Measurements from ENCODE around the gene DRICH1.
"Not testable (repeated sequence)": the region's sequence is repeated elsewhere in the genome, so short reads cannot be mapped to it uniquely, and the experiment has no call there.

Gene DRICH1

DNA sequence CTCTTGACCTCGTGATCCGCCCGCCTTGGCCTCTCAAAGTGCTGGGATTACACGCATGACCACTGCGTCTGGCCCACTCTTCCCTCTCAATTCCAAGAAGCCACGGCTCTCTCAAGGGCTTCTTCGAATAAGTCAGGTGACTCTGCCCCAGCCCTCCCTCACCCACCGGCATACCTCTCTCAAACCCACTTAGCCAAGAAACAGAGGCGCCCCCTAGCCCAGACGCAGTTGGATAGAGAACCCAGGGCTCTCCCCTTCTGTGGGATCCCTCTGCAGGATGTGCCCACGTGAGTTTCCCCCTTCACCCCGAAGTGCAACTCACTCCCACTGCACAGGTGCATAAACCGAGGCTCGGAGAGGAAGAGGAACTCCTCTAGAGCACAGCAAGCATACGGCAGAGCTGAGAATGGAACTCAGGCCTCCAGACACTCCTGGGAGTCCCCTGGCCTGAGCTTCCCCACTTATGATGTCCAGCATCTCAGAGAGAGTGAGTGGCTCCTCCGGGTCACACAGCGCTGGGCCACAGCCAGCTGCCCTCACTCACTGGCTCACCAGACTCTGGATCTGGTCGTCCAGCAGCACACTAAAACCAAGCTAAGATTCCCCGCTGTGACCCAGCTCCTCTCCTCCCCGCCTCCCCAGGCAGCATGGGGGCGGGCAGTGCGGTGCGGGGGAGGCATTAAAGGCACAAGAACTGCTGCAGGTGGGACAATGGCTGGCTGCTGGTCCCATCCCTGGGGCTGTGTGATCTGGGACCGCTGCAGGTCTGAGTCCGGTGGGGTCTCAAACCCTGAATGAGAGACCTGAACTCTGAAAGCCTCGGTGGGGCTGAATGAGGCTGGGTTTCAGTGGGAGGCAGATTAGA lies 41.9 kb upstream of the DRICH1 start:
- H3K9me2 ChIP-seq (replicated peaks; ENCODE audit: insufficient read depth, low read length) = no peaks in the 10 kb centered on the region
- H4K20me1 ChIP-seq (ENCODE audit: low read depth, low read length) = no peaks in the 10 kb centered on the region
- no peaks in the 10 kb centered on the region for H3K27me3 ChIP-seq (ENCODE audit: low read length)
- TF ChIP-seq, protein P1, sequence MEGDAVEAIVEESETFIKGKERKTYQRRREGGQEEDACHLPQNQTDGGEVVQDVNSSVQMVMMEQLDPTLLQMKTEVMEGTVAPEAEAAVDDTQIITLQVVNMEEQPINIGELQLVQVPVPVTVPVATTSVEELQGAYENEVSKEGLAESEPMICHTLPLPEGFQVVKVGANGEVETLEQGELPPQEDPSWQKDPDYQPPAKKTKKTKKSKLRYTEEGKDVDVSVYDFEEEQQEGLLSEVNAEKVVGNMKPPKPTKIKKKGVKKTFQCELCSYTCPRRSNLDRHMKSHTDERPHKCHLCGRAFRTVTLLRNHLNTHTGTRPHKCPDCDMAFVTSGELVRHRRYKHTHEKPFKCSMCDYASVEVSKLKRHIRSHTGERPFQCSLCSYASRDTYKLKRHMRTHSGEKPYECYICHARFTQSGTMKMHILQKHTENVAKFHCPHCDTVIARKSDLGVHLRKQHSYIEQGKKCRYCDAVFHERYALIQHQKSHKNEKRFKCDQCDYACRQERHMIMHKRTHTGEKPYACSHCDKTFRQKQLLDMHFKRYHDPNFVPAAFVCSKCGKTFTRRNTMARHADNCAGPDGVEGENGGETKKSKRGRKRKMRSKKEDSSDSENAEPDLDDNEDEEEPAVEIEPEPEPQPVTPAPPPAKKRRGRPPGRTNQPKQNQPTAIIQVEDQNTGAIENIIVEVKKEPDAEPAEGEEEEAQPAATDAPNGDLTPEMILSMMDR (IDR thresholded peaks at IDR 0.05; ENCODE audit: insufficient read depth, low read length, poor library complexity, severe bottlenecking) = no peak
- no peak for TF ChIP-seq EZH2phosphoT487 (conservative IDR thresholded peaks at IDR 0.05; ENCODE audit: low read length)
- no peaks in the 10 kb centered on the region for H3K79me2 ChIP-seq (ENCODE audit: insufficient read depth, low read length)
- no peak overlapping the region for H3K9ac ChIP-seq (ENCODE audit: low read length)
- H3K9me3 ChIP-seq (ENCODE audit: insufficient read depth, low read length) = no peaks in the 10 kb centered on the region
- H3F3A ChIP-seq (ENCODE audit: insufficient read depth) = no peaks in the 10 kb centered on the region
- no peak overlapping the region for H3K4me3 ChIP-seq (ENCODE audit: insufficient read depth, low read length, poor library complexity, severe bottlenecking)
- H3K27ac ChIP-seq (ENCODE audit: low read depth, low read length) = no peak overlapping the region
- no peak overlapping the region for H2AFZ ChIP-seq (ENCODE audit: low read depth, low read length, severe bottlenecking)
- no peaks in the 10 kb centered on the region for H3K36me3 ChIP-seq (ENCODE audit: low read length)
- H3K4me2 ChIP-seq (ENCODE audit: low read depth, low read length, poor library complexity, severe bottlenecking) = no peak overlapping the region

DNA sequence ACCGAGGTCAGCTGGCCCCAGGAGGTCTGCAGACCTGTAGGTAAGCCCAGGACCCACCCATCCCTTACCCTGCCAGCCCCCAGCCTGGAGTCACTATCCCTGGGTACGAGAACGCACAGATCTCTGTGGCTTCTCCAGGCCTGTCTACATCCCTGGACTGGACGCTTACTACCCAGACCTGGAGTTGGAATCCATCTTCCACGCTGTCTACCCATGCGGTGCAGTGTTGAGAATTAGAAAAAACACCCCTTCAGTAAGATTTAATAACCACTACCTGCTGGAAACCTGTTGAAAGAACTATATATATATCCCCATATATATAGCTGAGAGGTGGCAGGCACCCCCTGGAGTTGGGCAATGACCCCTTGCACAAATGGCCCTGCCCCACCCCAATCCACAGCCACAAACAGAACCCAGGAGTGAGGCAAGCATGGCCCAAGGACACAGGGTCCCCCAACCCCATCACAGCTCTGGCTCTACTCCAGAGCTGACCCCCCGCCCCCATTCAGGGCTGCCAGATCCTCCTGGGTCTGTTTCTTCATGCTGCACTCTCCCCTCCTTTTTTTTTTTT lies 41.0 kb upstream of the DRICH1 start:
- no peak overlapping the region for H3K4me2 ChIP-seq (ENCODE audit: low read depth, low read length, poor library complexity, severe bottlenecking)
- H3K9me3 ChIP-seq (ENCODE audit: insufficient read depth, low read length) = no peaks in the 10 kb centered on the region
- no peaks in the 10 kb centered on the region for H3K36me3 ChIP-seq (ENCODE audit: low read length)
- no peaks in the 10 kb centered on the region for H3K79me2 ChIP-seq (ENCODE audit: insufficient read depth, low read length)
- TF ChIP-seq, protein P1 (IDR thresholded peaks at IDR 0.05; ENCODE audit: insufficient read depth, low read length, poor library complexity, severe bottlenecking) = no peak
- TF ChIP-seq EZH2phosphoT487 (conservative IDR thresholded peaks at IDR 0.05; ENCODE audit: low read length) = no peak
- H3K27me3 ChIP-seq (ENCODE audit: low read length) = no peaks in the 10 kb centered on the region
- H3K9ac ChIP-seq (ENCODE audit: low read length) = no peak overlapping the region
- H3K4me3 ChIP-seq (ENCODE audit: insufficient read depth, low read length, poor library complexity, severe bottlenecking) = no peak overlapping the region
- no peaks in the 10 kb centered on the region for H4K20me1 ChIP-seq (ENCODE audit: low read depth, low read length)
- H2AFZ ChIP-seq (ENCODE audit: low read depth, low read length, severe bottlenecking) = no peak overlapping the region
- no peak overlapping the region for H3K27ac ChIP-seq (ENCODE audit: low read depth, low read length)
- no peaks in the 10 kb centered on the region for H3F3A ChIP-seq (ENCODE audit: insufficient read depth)
- H3K9me2 ChIP-seq (replicated peaks; ENCODE audit: insufficient read depth, low read length) = no peaks in the 10 kb centered on the region

DNA sequence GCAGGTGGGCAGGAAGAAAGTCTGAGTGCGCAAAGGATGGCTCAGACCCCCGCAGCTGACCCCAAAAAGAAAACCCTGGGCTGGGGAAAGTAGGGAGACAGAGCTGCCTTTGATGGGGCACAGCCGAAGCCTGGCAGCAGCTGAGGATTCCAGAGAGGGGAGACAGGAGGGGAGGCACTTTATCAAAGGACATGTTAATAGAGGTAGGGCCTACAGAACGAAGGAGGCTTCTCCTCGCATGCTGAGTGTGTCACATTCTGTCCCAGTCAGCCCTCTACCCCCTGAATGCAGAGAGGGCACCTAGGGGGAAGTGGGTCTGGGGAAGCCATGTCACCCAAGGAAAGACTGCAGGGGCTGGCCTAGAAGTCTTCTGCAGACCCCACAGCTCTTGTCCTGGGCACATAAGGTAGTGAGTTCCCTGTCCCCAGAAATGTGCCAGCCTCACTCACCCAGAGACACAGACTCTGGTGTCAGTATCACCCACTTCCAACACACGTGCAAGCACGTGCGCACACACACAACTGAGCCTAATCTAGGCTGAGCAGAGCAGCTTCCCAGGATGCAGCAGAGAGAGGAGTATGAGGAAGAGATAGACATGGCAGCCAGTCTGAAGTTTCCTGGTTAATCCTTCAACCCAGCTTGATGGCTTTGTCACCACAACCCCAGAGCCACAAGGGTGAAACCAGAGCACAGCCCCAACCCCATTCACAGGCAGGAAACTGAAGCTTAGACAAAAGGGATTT lies 40.4 kb upstream of the DRICH1 start:
- not testable (repeated sequence) for H4K20me1 ChIP-seq (ENCODE audit: low read depth, low read length); H3K4me3 ChIP-seq (ENCODE audit: insufficient read depth, low read length, poor library complexity, severe bottlenecking); H3F3A ChIP-seq (ENCODE audit: insufficient read depth); H3K4me2 ChIP-seq (ENCODE audit: low read depth, low read length, poor library complexity, severe bottlenecking); H3K36me3 ChIP-seq (ENCODE audit: low read length); H3K79me2 ChIP-seq (ENCODE audit: insufficient read depth, low read length); H3K9me2 ChIP-seq (replicated peaks; ENCODE audit: insufficient read depth, low read length); H3K9me3 ChIP-seq (ENCODE audit: insufficient read depth, low read length); H2AFZ ChIP-seq (ENCODE audit: low read depth, low read length, severe bottlenecking); H3K9ac ChIP-seq (ENCODE audit: low read length); H3K27me3 ChIP-seq (ENCODE audit: low read length); H3K27ac ChIP-seq (ENCODE audit: low read depth, low read length)

DNA sequence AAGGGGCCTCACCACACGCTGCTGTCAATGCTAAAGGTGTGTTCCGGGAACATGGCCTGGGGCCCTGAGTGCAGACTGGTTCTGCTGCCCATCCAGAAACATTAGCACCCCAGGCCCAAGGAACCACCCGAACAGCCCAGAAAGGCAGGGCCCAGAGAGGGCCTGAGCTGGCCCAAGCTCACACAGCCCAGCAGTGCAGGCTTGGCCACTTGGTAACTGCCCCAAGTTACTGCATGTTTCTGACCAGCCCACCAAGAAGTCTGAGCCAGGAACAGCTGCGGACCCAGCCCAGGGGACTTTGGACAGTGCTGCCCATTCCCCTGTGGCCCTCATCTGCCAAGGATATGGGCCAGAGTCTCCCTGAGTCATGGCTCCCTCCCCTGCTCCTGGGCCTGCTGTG lies 39.3 kb upstream of the DRICH1 start:
- not testable (repeated sequence) for H3K4me2 ChIP-seq (ENCODE audit: low read depth, low read length, poor library complexity, severe bottlenecking); H3F3A ChIP-seq (ENCODE audit: insufficient read depth); H3K36me3 ChIP-seq (ENCODE audit: low read length); H2AFZ ChIP-seq (ENCODE audit: low read depth, low read length, severe bottlenecking); H3K9ac ChIP-seq (ENCODE audit: low read length); H4K20me1 ChIP-seq (ENCODE audit: low read depth, low read length); H3K27me3 ChIP-seq (ENCODE audit: low read length); H3K9me2 ChIP-seq (replicated peaks; ENCODE audit: insufficient read depth, low read length); H3K4me3 ChIP-seq (ENCODE audit: insufficient read depth, low read length, poor library complexity, severe bottlenecking); H3K9me3 ChIP-seq (ENCODE audit: insufficient read depth, low read length); H3K27ac ChIP-seq (ENCODE audit: low read depth, low read length); H3K79me2 ChIP-seq (ENCODE audit: insufficient read depth, low read length)
